Measurements from ENCODE around the gene AKR1C3.
"Not testable (repeated sequence)": the region's sequence is repeated elsewhere in the genome, so short reads cannot be mapped to it uniquely, and the experiment has no call there.

AKR1C3 gene

GRCh38 chr10:5117026-5117425, 22.8 kb downstream of the AKR1C3 start:
- Histone ChIP-seq H3K4me1 (ENCODE audit: control insufficient read depth, insufficient read depth, low read length) (no peaks in the 10 kb centered on the region), H3K4me3 (ENCODE audit: low read length) (no peak overlapping the region), H3K36me3 (ENCODE audit: control insufficient read depth, insufficient read depth, low read length) (no peaks in the 10 kb centered on the region), H3K27me3 (ENCODE audit: control insufficient read depth, insufficient read depth, low read length) (no peaks in the 10 kb centered on the region), H3K9ac (ENCODE audit: low read length) (no peak overlapping the region), H3K27ac (ENCODE audit: low read depth, low read length) (no peak overlapping the region)

- H3K4me1 ChIP-seq (ENCODE audit: control insufficient read depth, insufficient read depth, low read length); H3K9ac ChIP-seq (ENCODE audit: low read length); H3K4me3 ChIP-seq (ENCODE audit: low read length); H3K27me3 ChIP-seq (ENCODE audit: control insufficient read depth, insufficient read depth, low read length); H3K27ac ChIP-seq (ENCODE audit: low read depth, low read length); H3K36me3 ChIP-seq (ENCODE audit: control insufficient read depth, insufficient read depth, low read length): not testable (repeated sequence)
These were observed 25.8 kb downstream of the AKR1C3 start for GRCh38 chr10:5119997-5120396.

GRCh38 chr10:5123886-5124285, 29.7 kb downstream of the AKR1C3 start:
- H3K4me3 ChIP-seq (ENCODE audit: low read length): no peak overlapping the region
- no peaks in the 10 kb centered on the region for H3K27me3 ChIP-seq (ENCODE audit: control insufficient read depth, insufficient read depth, low read length)
- H3K27ac ChIP-seq (ENCODE audit: low read depth, low read length): no peak overlapping the region
- no peaks in the 10 kb centered on the region for H3K36me3 ChIP-seq (ENCODE audit: control insufficient read depth, insufficient read depth, low read length)
- no peak overlapping the region for H3K9ac ChIP-seq (ENCODE audit: low read length)
- no peaks in the 10 kb centered on the region for H3K4me1 ChIP-seq (ENCODE audit: control insufficient read depth, insufficient read depth, low read length)

GRCh38 chr10:5125315-5126044, 31.3 kb downstream of the AKR1C3 start:
- H3K9ac ChIP-seq (ENCODE audit: low read length): no peak overlapping the region
- H3K27me3 ChIP-seq (ENCODE audit: control insufficient read depth, insufficient read depth, low read length): no peaks in the 10 kb centered on the region
- H3K36me3 ChIP-seq (ENCODE audit: control insufficient read depth, insufficient read depth, low read length): no peaks in the 10 kb centered on the region
- H3K27ac ChIP-seq (ENCODE audit: low read depth, low read length): no peak overlapping the region
- H3K4me3 ChIP-seq (ENCODE audit: low read length): no peak overlapping the region
- no peaks in the 10 kb centered on the region for H3K4me1 ChIP-seq (ENCODE audit: control insufficient read depth, insufficient read depth, low read length)

DNA sequence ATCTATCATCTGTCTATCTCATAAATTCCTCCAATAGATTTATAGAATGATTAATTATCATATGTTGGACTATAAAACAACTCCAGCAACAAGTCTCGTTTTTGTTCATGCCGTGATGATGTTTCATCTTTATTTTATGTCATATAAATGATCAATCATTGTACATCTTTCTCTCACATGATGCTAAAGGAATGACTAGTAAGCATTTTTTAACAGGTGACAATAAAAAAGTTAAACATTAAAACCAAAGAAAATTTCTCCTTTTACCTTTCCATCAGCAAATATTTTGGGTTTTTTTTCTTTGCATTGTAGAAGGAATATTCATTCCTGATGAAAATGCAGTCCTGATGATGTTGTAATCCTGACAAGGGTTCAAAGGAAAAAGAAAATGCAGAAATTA, 41.4 kb downstream of the AKR1C3 start:
- no peaks in the 10 kb centered on the region for H3K4me1 ChIP-seq (ENCODE audit: control insufficient read depth, insufficient read depth, low read length)
- no peaks in the 10 kb centered on the region for H3K36me3 ChIP-seq (ENCODE audit: control insufficient read depth, insufficient read depth, low read length)
- H3K4me3 ChIP-seq (ENCODE audit: low read length): no peak overlapping the region
- H3K27ac ChIP-seq (ENCODE audit: low read depth, low read length): no peak overlapping the region
- H3K9ac ChIP-seq (ENCODE audit: low read length): no peak overlapping the region
- H3K27me3 ChIP-seq (ENCODE audit: control insufficient read depth, insufficient read depth, low read length): no peaks in the 10 kb centered on the region

- H3K4me1 ChIP-seq (ENCODE audit: control insufficient read depth, insufficient read depth, low read length): no peaks in the 10 kb centered on the region
- H3K27ac ChIP-seq (ENCODE audit: low read depth, low read length): no peak overlapping the region
- H3K36me3 ChIP-seq (ENCODE audit: control insufficient read depth, insufficient read depth, low read length): no peaks in the 10 kb centered on the region
- H3K9ac ChIP-seq (ENCODE audit: low read length): no peak overlapping the region
- no peak overlapping the region for H3K4me3 ChIP-seq (ENCODE audit: low read length)
- H3K27me3 ChIP-seq (ENCODE audit: control insufficient read depth, insufficient read depth, low read length): no peaks in the 10 kb centered on the region
These were observed 42.4 kb downstream of the AKR1C3 start for GRCh38 chr10:5136468-5137087.

GRCh38 chr10:5137699-5138098, 43.5 kb downstream of the AKR1C3 start:
- not testable (repeated sequence) for H3K27me3 ChIP-seq (ENCODE audit: control insufficient read depth, insufficient read depth, low read length); H3K4me1 ChIP-seq (ENCODE audit: control insufficient read depth, insufficient read depth, low read length); H3K27ac ChIP-seq (ENCODE audit: low read depth, low read length); H3K4me3 ChIP-seq (ENCODE audit: low read length); H3K36me3 ChIP-seq (ENCODE audit: control insufficient read depth, insufficient read depth, low read length); H3K9ac ChIP-seq (ENCODE audit: low read length)

DNA sequence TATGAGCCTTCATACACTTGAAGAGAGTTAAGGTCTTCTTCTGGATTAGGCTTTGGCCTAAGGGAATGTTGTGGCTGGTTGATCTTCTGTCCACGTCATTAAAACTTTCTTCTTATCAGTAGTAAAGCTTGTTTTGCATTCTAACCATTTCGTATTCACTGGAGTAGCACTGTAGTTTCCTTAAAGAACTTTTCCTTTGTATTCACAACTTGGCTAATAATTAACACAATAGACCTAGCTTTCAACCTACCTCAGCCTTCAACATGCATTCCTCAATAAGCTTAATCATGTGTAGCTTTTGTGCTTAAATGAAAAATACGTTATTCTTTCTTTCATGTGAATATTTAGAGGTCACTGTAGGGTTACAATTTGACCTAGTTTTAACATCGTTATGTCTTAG, 48.0 kb downstream of the AKR1C3 start:
- Histone ChIP-seq H3K27ac (ENCODE audit: low read depth, low read length) (no peak overlapping the region), H3K4me1 (ENCODE audit: control insufficient read depth, insufficient read depth, low read length) (no peaks in the 10 kb centered on the region), H3K27me3 (ENCODE audit: control insufficient read depth, insufficient read depth, low read length) (no peaks in the 10 kb centered on the region), H3K4me3 (ENCODE audit: low read length) (no peak overlapping the region), H3K36me3 (ENCODE audit: control insufficient read depth, insufficient read depth, low read length) (no peaks in the 10 kb centered on the region), H3K9ac (ENCODE audit: low read length) (no peak overlapping the region)

DNA sequence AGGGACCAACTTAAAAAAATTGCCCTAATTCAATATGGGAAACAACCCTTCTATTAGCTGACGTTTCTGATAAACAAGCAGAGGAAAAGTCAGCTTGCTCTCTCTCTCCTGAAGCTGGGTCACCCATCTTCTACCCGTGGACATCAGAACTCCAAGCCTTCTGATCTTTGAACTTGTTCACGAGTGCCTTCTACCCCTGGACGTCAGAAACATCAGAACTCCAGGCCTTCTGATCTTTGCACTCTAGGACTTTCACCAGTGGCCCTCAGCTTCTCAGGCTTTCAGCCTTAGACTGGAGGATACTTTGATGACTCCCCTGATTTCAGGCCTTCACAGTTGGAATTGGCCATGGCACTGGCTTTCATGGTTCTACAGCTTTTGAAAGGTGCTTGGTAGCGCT, 48.9 kb downstream of the AKR1C3 start:
- no peaks in the 10 kb centered on the region for H3K36me3 ChIP-seq (ENCODE audit: control insufficient read depth, insufficient read depth, low read length)
- no peak overlapping the region for H3K27ac ChIP-seq (ENCODE audit: low read depth, low read length)
- no peak overlapping the region for H3K4me3 ChIP-seq (ENCODE audit: low read length)
- no peaks in the 10 kb centered on the region for H3K27me3 ChIP-seq (ENCODE audit: control insufficient read depth, insufficient read depth, low read length)
- H3K4me1 ChIP-seq (ENCODE audit: control insufficient read depth, insufficient read depth, low read length): no peaks in the 10 kb centered on the region
- H3K9ac ChIP-seq (ENCODE audit: low read length): no peak overlapping the region

DNA sequence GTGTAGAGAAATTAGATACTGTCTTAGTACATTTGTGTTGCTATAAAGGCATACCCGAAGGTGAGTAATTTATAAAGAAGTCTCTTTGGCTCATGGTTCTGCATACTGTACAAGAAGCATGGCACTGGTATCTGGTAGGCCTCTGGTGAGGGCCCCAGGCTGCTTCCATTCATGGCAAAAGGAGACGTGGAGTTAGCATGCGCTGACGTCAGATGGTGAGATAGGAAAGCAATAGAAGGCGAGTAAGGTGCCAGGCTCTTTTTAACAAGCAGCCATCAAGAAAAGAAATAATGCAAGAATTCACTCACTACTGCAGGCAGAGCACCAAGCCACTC, 52.7 kb downstream of the AKR1C3 start:
- Histone ChIP-seq H3K27ac (ENCODE audit: low read depth, low read length) (no peak overlapping the region), H3K27me3 (ENCODE audit: control insufficient read depth, insufficient read depth, low read length) (no peaks in the 10 kb centered on the region), H3K4me3 (ENCODE audit: low read length) (no peak overlapping the region), H3K36me3 (ENCODE audit: control insufficient read depth, insufficient read depth, low read length) (no peaks in the 10 kb centered on the region), H3K9ac (ENCODE audit: low read length) (no peak overlapping the region), H3K4me1 (ENCODE audit: control insufficient read depth, insufficient read depth, low read length) (no peaks in the 10 kb centered on the region)

DNA sequence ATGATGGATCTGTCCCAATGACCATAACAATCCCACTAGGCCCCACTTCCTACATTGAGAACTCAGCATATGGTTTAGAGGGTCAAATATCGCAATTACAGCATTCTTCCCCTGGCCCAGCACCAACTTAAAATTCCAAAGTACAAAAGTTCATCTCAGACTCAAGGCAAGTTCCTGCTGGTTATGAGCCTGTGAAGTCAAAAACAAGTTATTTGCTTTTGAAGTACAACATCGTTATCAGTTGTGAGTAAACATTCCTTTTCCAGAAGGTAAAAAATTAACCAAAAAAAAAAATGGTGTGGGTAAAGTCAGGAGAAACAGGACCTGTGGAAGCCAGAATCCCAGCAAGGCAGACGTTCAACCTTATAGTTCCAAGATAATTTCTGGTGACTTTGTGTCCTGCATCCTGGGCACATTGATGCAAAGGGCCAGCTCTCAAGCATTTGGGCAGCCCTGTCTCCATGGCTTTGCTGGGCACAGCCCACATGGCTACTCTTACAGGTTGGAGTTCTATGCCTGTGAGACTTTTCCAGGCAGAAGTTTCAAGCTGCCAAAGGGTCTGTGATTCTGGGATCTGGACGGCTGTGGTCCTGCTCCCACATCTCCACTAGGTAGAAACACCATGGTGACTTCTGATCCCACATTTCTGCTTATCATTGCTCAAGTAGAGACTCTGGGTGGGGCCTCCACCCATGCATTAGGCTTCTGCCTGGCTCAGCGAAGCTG, 53.2 kb downstream of the AKR1C3 start:
- H3K4me1 ChIP-seq (ENCODE audit: control insufficient read depth, insufficient read depth, low read length): no peaks in the 10 kb centered on the region
- no peaks in the 10 kb centered on the region for H3K36me3 ChIP-seq (ENCODE audit: control insufficient read depth, insufficient read depth, low read length)
- H3K27ac ChIP-seq (ENCODE audit: low read depth, low read length): no peak overlapping the region
- no peak overlapping the region for H3K9ac ChIP-seq (ENCODE audit: low read length)
- no peaks in the 10 kb centered on the region for H3K27me3 ChIP-seq (ENCODE audit: control insufficient read depth, insufficient read depth, low read length)
- H3K4me3 ChIP-seq (ENCODE audit: low read length): no peak overlapping the region

DNA sequence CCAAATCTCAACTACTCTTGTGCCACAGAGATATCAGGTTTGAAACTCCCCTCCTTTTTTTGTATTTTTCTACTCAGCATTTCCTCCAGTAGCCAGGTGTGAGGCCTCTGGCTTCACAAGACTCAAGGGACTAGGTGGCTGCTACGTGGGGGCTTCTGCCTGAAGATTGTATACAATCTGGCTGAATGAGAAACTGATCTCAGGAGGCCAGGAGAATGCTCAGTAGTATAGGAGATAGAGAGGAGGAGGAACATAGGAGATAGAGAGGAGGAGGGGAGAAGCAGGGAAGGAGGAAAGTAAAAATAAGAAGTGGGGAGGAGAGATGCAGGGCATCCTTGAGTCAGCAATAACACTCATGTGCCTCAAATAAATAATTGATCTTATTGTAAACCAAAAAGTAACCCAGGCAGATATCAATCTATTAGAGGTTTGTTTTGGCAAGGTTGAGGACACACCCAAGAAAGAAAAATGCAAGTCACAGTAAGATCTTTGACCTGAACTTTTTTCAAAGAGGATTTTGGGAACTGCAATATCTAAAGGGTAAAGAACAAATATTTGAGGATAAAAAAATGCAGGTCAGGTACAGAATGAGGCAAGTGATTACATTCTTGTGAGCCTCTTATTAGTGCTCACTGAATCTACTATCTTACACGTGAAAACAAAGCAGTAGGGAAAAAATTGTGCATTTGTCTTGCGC, 53.9 kb downstream of the AKR1C3 start:
- Histone ChIP-seq H3K4me3 (ENCODE audit: low read length) (no peak overlapping the region), H3K9ac (ENCODE audit: low read length) (no peak overlapping the region), H3K36me3 (ENCODE audit: control insufficient read depth, insufficient read depth, low read length) (no peaks in the 10 kb centered on the region), H3K4me1 (ENCODE audit: control insufficient read depth, insufficient read depth, low read length) (no peaks in the 10 kb centered on the region), H3K27ac (ENCODE audit: low read depth, low read length) (no peak overlapping the region), H3K27me3 (ENCODE audit: control insufficient read depth, insufficient read depth, low read length) (no peaks in the 10 kb centered on the region)

Measured in rectal smooth muscle tissue (tissue), 1 donor.